HL-60 (cell line): ENCODE results near the gene C5orf47.

Source experiments
- GABPA ChIP-seq: IDR thresholded peaks from 2 replicates; pipeline ENCODE4 v1.6.1; 2012; ENCODE audit warnings: low read depth
- POLR2AphosphoS5 ChIP-seq: IDR thresholded peaks from 2 replicates; pipeline ENCODE4 v1.6.1; 2012; ENCODE audit warnings: low read depth
- SPI1 ChIP-seq: IDR thresholded peaks from 2 replicates; pipeline ENCODE4 v1.6.1; 2012; ENCODE audit warnings: low read depth, mild to moderate bottlenecking, borderline replicate concordance
- TF ChIP-seq, protein P1 (sequence below): IDR thresholded peaks from one replicate; pipeline ENCODE4 v1.5.1; 2011; ENCODE audit warnings: low read length, control low read depth, inconsistent platforms; ENCODE audit not compliant: insufficient read depth
- TF ChIP-seq, protein P2 (sequence below): IDR thresholded peaks from 2 replicates; pipeline ENCODE4 v1.6.1; 2012; ENCODE audit warnings: low read depth; ENCODE audit not compliant: insufficient replicate concordance

DNA sequence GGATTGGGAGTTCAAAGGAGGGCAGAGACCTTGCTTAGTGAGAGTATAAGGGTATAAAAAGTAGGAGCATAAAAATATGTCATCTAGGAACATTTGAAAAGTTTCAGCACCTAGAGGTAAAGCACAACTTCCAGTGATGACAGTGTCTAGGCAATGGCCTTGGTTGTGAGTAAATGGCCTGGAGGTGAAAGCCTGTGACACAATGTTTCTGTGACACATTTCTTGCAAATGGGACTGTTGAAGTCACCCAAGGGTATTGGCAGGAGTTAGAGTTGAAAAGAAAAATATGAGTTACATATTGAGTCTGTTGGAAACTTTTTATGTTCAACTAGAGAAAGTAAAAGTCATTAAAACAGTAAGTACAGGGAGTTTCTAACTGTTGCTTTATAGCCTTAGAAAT is 14.8 kb downstream of the C5orf47 start:
- TF ChIP-seq POLR2AphosphoS5: no peak
- TF ChIP-seq, protein P1, sequence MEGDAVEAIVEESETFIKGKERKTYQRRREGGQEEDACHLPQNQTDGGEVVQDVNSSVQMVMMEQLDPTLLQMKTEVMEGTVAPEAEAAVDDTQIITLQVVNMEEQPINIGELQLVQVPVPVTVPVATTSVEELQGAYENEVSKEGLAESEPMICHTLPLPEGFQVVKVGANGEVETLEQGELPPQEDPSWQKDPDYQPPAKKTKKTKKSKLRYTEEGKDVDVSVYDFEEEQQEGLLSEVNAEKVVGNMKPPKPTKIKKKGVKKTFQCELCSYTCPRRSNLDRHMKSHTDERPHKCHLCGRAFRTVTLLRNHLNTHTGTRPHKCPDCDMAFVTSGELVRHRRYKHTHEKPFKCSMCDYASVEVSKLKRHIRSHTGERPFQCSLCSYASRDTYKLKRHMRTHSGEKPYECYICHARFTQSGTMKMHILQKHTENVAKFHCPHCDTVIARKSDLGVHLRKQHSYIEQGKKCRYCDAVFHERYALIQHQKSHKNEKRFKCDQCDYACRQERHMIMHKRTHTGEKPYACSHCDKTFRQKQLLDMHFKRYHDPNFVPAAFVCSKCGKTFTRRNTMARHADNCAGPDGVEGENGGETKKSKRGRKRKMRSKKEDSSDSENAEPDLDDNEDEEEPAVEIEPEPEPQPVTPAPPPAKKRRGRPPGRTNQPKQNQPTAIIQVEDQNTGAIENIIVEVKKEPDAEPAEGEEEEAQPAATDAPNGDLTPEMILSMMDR: no peak
- no peak for TF ChIP-seq SPI1
- TF ChIP-seq, protein P2, sequence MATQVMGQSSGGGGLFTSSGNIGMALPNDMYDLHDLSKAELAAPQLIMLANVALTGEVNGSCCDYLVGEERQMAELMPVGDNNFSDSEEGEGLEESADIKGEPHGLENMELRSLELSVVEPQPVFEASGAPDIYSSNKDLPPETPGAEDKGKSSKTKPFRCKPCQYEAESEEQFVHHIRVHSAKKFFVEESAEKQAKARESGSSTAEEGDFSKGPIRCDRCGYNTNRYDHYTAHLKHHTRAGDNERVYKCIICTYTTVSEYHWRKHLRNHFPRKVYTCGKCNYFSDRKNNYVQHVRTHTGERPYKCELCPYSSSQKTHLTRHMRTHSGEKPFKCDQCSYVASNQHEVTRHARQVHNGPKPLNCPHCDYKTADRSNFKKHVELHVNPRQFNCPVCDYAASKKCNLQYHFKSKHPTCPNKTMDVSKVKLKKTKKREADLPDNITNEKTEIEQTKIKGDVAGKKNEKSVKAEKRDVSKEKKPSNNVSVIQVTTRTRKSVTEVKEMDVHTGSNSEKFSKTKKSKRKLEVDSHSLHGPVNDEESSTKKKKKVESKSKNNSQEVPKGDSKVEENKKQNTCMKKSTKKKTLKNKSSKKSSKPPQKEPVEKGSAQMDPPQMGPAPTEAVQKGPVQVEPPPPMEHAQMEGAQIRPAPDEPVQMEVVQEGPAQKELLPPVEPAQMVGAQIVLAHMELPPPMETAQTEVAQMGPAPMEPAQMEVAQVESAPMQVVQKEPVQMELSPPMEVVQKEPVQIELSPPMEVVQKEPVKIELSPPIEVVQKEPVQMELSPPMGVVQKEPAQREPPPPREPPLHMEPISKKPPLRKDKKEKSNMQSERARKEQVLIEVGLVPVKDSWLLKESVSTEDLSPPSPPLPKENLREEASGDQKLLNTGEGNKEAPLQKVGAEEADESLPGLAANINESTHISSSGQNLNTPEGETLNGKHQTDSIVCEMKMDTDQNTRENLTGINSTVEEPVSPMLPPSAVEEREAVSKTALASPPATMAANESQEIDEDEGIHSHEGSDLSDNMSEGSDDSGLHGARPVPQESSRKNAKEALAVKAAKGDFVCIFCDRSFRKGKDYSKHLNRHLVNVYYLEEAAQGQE: no peak
- TF ChIP-seq GABPA: no peak
